HL-60/S4 treated with retinoic acid at 250 ng/mL for 4 days and 3 days (cell line): Measurements from ENCODE around the gene PDPK1.

ENCODE experiments used
- in situ Hi-C: fragments of 300-500 bp; cut with MboI; formaldehyde crosslinking; loops from 2 replicates; pipeline ENCODE4 v1.7.0; 2022; ENCODE audit warnings: low sequenced_read_pairs

The PDPK1 gene

GRCh38 chr16:2501946-2502895 lies 35.6 kb upstream of the PDPK1 start:
- in situ Hi-C loops, result no loop called here

- in situ Hi-C loops, result no loop called here
These were observed 32.1 kb upstream of the PDPK1 start for GRCh38 chr16:2505695-2506094.

GRCh38 chr16:2507052-2507659 lies 30.7 kb upstream of the PDPK1 start:
- in situ Hi-C loops, result no loop called here

GRCh38 chr16:2507665-2508064 lies 30.2 kb upstream of the PDPK1 start:
- in situ Hi-C loops, result no loop called here

- in situ Hi-C loops, result no loop called here
These were observed 29.0 kb upstream of the PDPK1 start for GRCh38 chr16:2508722-2509400.

- in situ Hi-C loops, result no loop called here
These were observed 26.6 kb upstream of the PDPK1 start for GRCh38 chr16:2511128-2511800.

GRCh38 chr16:2511996-2512734 lies 25.7 kb upstream of the PDPK1 start:
- in situ Hi-C loops, result no loop called here

GRCh38 chr16:2512735-2513404 lies 25.0 kb upstream of the PDPK1 start:
- in situ Hi-C loops, result no loop called here

GRCh38 chr16:2513405-2514332 lies 24.2 kb upstream of the PDPK1 start, which contains the start of gene ATP6V0C:
Gene ATP6V0C (plus strand): TSS chr16:2513952. CDS start chr16:2514104, 152 bp downstream.
- in situ Hi-C loops, result no loop called here

GRCh38 chr16:2514333-2515179 lies 23.3 kb upstream of the PDPK1 start:
- in situ Hi-C loops, result no loop called here

- in situ Hi-C loops, result no loop called here
These were observed 22.5 kb upstream of the PDPK1 start for GRCh38 chr16:2515180-2515851.

- in situ Hi-C loops, result no loop called here
These were observed 21.2 kb upstream of the PDPK1 start for GRCh38 chr16:2516391-2517240.

GRCh38 chr16:2517954-2518605 lies 19.7 kb upstream of the PDPK1 start:
- in situ Hi-C loops, result no loop called here

- in situ Hi-C loops, result no loop called here
These were observed 18.8 kb upstream of the PDPK1 start for GRCh38 chr16:2518823-2519710.

GRCh38 chr16:2519711-2520080 lies 18.1 kb upstream of the PDPK1 start:
- in situ Hi-C loops, result no loop called here
